Fibroblast of lung (primary cell): Measurements from ENCODE around the gene XRCC4. TPM values are rescaled to one million over a fixed set of nuclear protein-coding genes. Genes with fewer than 3 reads are reported as not detected.

ENCODE experiments used
- DNase-seq, 2 donors: peaks; one replicate each; pipeline versions ENCODE4 v3.0.0 to v3.0.0-alpha.2; 2010; ENCODE audit warnings: low read depth in 2 of 2
- H2AFZ ChIP-seq: 2 replicates; pipeline ENCODE4 v1.5.1; 2012; ENCODE audit warnings: low read length, control low read depth, inconsistent platforms
- H3K27ac ChIP-seq: 2 replicates; pipeline ENCODE4 v1.5.1; 2011; ENCODE audit warnings: low read length, control low read depth; ENCODE audit not compliant: insufficient read depth
- H3K27me3 ChIP-seq: 2 replicates; pipeline ENCODE4 v1.5.1; 2011; ENCODE audit warnings: mild to moderate bottlenecking, low read length; ENCODE audit not compliant: control insufficient read depth, insufficient read depth
- H3K36me3 ChIP-seq: 2 replicates; pipeline ENCODE4 v1.5.1; 2011; ENCODE audit warnings: low read length; ENCODE audit not compliant: control insufficient read depth, insufficient read depth
- H3K4me1 ChIP-seq: 2 replicates; pipeline ENCODE4 v1.5.1; 2011; ENCODE audit warnings: low read length; ENCODE audit not compliant: control insufficient read depth, insufficient read depth; ENCODE audit errors: extremely low read depth
- H3K4me2 ChIP-seq: 2 replicates; pipeline ENCODE4 v1.5.1; 2011; ENCODE audit warnings: low read length, control low read depth; ENCODE audit not compliant: insufficient read depth; ENCODE audit errors: extremely low read depth
- H3K4me3 ChIP-seq, 4 experiments: fragments of 200-600 bp in 1 of 4; sonication (generic) in 1 of 4; replicated peaks in 1 of 4; 2 replicates each; pipeline ENCODE4 v1.5.1; 2011 to 2016; ENCODE audit warnings: low read length in 4 of 4, low read depth in 3 of 4, mild to moderate bottlenecking in 3 of 4, control low read depth in 2 of 4, inconsistent platforms in 1 of 4, mixed read lengths in 1 of 4; ENCODE audit not compliant: insufficient read depth in 1 of 4; ENCODE audit errors: control extremely low read depth in 1 of 4
- H3K79me2 ChIP-seq: 2 replicates; pipeline ENCODE4 v1.5.1; 2012; ENCODE audit warnings: mild to moderate bottlenecking, low read length, inconsistent platforms; ENCODE audit not compliant: control insufficient read depth, insufficient read depth
- H3K9ac ChIP-seq: 2 replicates; pipeline ENCODE4 v1.5.1; 2011; ENCODE audit warnings: mild to moderate bottlenecking, low read length, control low read depth; ENCODE audit not compliant: insufficient read depth
- H3K9me3 ChIP-seq: 2 replicates; pipeline ENCODE4 v1.5.1; 2012; ENCODE audit warnings: low read depth, low read length; ENCODE audit not compliant: control insufficient read depth, insufficient read depth
- H4K20me1 ChIP-seq: 2 replicates; pipeline ENCODE4 v1.5.1; 2011; ENCODE audit warnings: low read length; ENCODE audit not compliant: control insufficient read depth, insufficient read depth; ENCODE audit errors: extremely low read depth
- EZH2 ChIP-seq: IDR thresholded peaks from 2 replicates; pipeline ENCODE4 v1.5.1; 2012; ENCODE audit warnings: low read length, control low read depth, mild to moderate bottlenecking; ENCODE audit errors: missing control alignments
- polyA plus RNA-seq, 2 donors: library from polyadenylated mRNA; depleted of rRNA in 1 of 2; stranded (reverse) in 1 of 2; unstranded in 1 of 2; fragments of >200 nt; gene quantifications; 2 replicates each; pipeline ENCODE4 v1.2.1, GENCODE V29; 2011 to 2012; ENCODE audit warnings: missing spikeins in 1 of 2
- total RNA-seq: library from RNA; depleted of rRNA; stranded (reverse); fragments of >200 nt; gene quantifications from 2 replicates; pipeline ENCODE4 v1.2.1, GENCODE V29; 2014
- TF ChIP-seq, protein P1 (sequence below), 2 donors: IDR thresholded peaks in 1 of 2; conservative IDR thresholded peaks in 1 of 2; 1 replicate in 1 of 2; 2 replicates in 1 of 2; pipeline ENCODE4 v1.5.1; 2011 to 2012; ENCODE audit warnings: low read length in 2 of 2, control low read depth in 1 of 2, inconsistent platforms in 1 of 2, low read depth in 1 of 2, mild to moderate bottlenecking in 1 of 2

Gene XRCC4
- total and polyA plus RNA-seq, 2 donors (not counting 1 experiment from before 2014, with no cell fraction given): 7.5 to 7.6 TPM

DNA sequence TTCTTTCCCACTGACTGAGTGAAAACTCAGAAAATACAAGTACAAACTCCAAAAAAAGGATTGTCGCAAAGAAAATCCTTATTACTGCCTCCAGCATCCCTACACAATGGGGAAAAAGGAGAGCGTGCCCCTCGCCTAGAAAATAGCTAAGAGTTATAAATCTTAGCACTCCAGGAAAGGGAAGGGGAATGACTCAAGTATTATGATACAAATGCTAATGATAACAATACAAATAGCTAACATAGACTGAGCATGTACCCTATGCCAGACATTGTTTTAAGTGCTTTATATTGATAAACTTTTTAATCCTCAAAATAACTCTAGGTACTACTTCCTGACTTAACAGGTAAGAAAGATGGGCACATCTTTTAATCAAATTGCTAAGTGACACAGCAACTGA is 323.4 kb downstream of the XRCC4 start:
- Histone ChIP-seq H3K79me2 (no peaks in the 10 kb centered on the region), H3K27ac (no peak overlapping the region), H3K27me3 (no peaks in the 10 kb centered on the region), H3K9me3 (no peaks in the 10 kb centered on the region), H3K4me3 (no peak overlapping the region), H3K9ac (no peak overlapping the region), H3K4me1 (no peaks in the 10 kb centered on the region), H3K36me3 (no peaks in the 10 kb centered on the region), H2AFZ (no peak overlapping the region), H3K4me2 (no peak overlapping the region), H4K20me1 (no peaks in the 10 kb centered on the region)
- TF ChIP-seq EZH2: no peak
- TF ChIP-seq, protein P1, sequence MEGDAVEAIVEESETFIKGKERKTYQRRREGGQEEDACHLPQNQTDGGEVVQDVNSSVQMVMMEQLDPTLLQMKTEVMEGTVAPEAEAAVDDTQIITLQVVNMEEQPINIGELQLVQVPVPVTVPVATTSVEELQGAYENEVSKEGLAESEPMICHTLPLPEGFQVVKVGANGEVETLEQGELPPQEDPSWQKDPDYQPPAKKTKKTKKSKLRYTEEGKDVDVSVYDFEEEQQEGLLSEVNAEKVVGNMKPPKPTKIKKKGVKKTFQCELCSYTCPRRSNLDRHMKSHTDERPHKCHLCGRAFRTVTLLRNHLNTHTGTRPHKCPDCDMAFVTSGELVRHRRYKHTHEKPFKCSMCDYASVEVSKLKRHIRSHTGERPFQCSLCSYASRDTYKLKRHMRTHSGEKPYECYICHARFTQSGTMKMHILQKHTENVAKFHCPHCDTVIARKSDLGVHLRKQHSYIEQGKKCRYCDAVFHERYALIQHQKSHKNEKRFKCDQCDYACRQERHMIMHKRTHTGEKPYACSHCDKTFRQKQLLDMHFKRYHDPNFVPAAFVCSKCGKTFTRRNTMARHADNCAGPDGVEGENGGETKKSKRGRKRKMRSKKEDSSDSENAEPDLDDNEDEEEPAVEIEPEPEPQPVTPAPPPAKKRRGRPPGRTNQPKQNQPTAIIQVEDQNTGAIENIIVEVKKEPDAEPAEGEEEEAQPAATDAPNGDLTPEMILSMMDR (conservative IDR thresholded peaks at IDR 0.05 in 1 of 2, IDR thresholded peaks at IDR 0.05 in 1 of 2; ENCODE audit: low read depth in 1 of 2, low read length in 2 of 2): no peak
- no peak for DNase-seq

DNA sequence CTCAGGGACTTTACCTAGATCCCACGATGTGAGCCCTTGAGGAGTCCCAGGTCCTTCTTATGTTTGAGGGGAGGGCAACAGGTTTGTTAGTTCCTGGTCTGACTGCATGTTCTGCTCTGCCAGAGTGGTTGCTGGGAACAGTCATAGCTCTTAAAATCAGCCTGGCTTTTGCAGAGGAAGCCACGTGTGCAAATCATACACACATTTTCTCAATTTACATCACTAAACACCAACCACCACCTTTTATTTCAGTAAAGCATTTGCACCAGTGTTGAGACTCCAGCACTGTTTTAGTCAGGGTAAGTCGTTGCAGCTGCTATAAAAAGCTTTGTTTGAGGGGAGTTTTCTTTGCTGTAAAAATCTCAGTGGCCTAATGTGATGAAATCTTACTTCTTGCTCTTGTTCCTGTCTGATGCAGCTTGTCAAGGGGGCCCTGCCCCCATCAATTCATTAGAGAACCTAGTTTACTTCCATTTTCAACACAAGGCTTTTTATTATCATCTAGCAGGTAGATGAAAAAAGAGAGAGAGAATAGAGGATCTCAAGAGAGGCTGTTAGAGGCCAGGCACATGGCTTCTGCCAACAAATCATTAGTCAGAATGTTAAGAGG is 323.9 kb downstream of the XRCC4 start:
- Histone ChIP-seq H3K4me3 (no peak overlapping the region), H3K9me3 (no peaks in the 10 kb centered on the region), H3K27ac (no peak overlapping the region), H3K79me2 (no peaks in the 10 kb centered on the region), H3K9ac (no peak overlapping the region), H3K4me2 (no peak overlapping the region), H3K27me3 (no peaks in the 10 kb centered on the region), H4K20me1 (no peaks in the 10 kb centered on the region), H3K4me1 (no peaks in the 10 kb centered on the region), H3K36me3 (no peaks in the 10 kb centered on the region), H2AFZ (peak overlapping the region; percentile 3)
- no peak for TF ChIP-seq EZH2
- TF ChIP-seq, protein P1 (conservative IDR thresholded peaks at IDR 0.05 in 1 of 2, IDR thresholded peaks at IDR 0.05 in 1 of 2; ENCODE audit: low read depth in 1 of 2, low read length in 2 of 2): no peak
- DNase-seq: peak in 1 of 2 donors; percentile 31

DNA sequence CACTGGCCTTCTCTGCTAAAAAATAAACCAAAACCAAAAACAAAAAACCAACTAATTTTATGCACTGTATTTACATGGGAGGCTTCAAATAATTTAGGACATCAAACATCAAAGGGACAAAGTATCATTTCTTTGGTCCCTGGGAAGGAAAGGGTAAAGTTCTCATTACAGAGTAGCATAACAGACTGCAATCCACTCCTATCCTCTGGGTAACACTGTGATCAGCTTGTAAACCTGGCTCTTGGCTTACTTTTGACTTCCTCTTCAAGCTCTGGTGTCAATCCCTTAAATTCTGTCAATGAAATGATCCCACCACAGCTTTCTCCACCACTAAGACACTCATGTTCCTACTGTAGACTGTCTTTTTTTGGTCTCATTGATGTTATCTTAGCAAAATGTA is 324.4 kb downstream of the XRCC4 start:
- TF ChIP-seq, protein P1 (conservative IDR thresholded peaks at IDR 0.05 in 1 of 2, IDR thresholded peaks at IDR 0.05 in 1 of 2; ENCODE audit: low read depth in 1 of 2, low read length in 2 of 2): no peak
- TF ChIP-seq EZH2: no peak
- peak overlapping the region; percentile 1 for H2AFZ ChIP-seq

More for the DNA sequence above, 324.4 kb downstream of the XRCC4 start:
- Histone ChIP-seq H3K79me2 (no peaks in the 10 kb centered on the region), H3K9ac (no peak overlapping the region), H3K36me3 (no peaks in the 10 kb centered on the region), H3K4me3 (no peak overlapping the region), H3K27ac (no peak overlapping the region), H3K27me3 (no peaks in the 10 kb centered on the region), H4K20me1 (no peaks in the 10 kb centered on the region), H3K4me1 (no peaks in the 10 kb centered on the region), H3K9me3 (no peaks in the 10 kb centered on the region), H3K4me2 (no peak overlapping the region)
- no peak for DNase-seq

Other genes with a start within 250 kb of the XRCC4 start
- gene TMEM167A, start 153 bp upstream of the XRCC4 start, total RNA-seq: 54.0 and 55.5 TPM in 2 replicates
- 89.0 and 95.9 TPM in 2 replicates for gene TMEM167A, start 153 bp upstream of the XRCC4 start, polyA plus RNA-seq